Stimulated activated CD4-positive, alpha-beta T cell treated with anti-CD3 and anti-CD28 coated beads, TNF-alpha, amount 100 ng/mL, for 1 hour (primary cell): ENCODE results near the gene RALGAPA2.

Source experiments
- DNase-seq, 3 donors: peaks; one replicate each; pipeline ENCODE4 v3.0.0-alpha.2; 2020; ENCODE audit warnings: low read depth in 3 of 3, low spot score in 1 of 3

The RALGAPA2 gene

DNA sequence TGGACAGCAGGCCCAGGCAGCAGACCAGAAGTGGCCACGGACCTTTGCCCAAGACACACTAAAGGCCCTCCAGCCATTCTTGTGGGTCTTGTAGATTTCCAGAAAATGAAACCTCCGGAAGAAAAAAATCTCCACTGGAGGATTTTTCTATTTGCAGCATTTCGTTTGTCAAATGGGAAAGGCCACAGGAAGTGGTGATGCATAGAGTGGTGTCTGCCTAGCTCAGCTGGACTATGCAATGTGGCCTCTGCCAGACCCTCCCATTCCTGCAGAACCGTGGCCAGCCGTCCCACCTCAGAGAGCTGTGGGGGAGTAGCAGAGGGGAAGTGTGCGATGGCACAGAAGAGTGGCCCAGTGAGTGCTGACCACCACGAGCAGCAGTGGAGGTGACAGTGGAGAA is 368.5 kb downstream of the RALGAPA2 start:
- DNase-seq = no peak
